ENCODE data around the gene MLIP. TPM values are rescaled to one million over a fixed set of nuclear protein-coding genes. Genes with fewer than 3 reads are reported as not detected.

The MLIP gene
- total and polyA plus RNA-seq, 4 experiments from 2014 or later, result not detected

- no peaks in the 10 kb centered on the region for H3K36me3 Mint-ChIP-seq
- ChIA-PET POLR2A (ENCODE audit: partially characterized antibody) (no interaction called here), CTCF (ENCODE audit: partially characterized antibody) (no interaction called here)
- peaks cover 0 to 4% (median 0%) of the 10 kb centered on the region in 8 donors for H3K9me3 Mint-ChIP-seq
- H3K4me1 ChIP-seq (ENCODE audit: insufficient read depth, low read length), result no peaks in the 10 kb centered on the region
- no peak overlapping the region for H3K27ac Mint-ChIP-seq
- H3K36me3 ChIP-seq (ENCODE audit: insufficient read depth, low read length), result no peaks in the 10 kb centered on the region
- H3K4me1 Mint-ChIP-seq, result no peaks in the 10 kb centered on the region
- H3K4me3 ChIP-seq (ENCODE audit: low read length in 2 of 2), result no peak overlapping the region
- H3K27me3 ChIP-seq (ENCODE audit: insufficient read depth, low read length), result no peaks in the 10 kb centered on the region
- H3K27ac ChIP-seq (ENCODE audit: low read depth, low read length), result no peak overlapping the region
- DNase-seq, result no peak
- no peak overlapping the region for H3K4me3 Mint-ChIP-seq
- intact Hi-C loops (cut with micrococcal nuclease), result no loop called here
- no peaks in the 10 kb centered on the region for H3K9me3 ChIP-seq (ENCODE audit: control insufficient read depth in 1 of 2, low read length in 2 of 2)
- H3K27me3 Mint-ChIP-seq, result no peaks in the 10 kb centered on the region
Measured at GRCh38 chr6:54255886-54256285, 144.6 kb downstream of the MLIP start.

- Mint-ChIP-seq H3K4me3 (no peak overlapping the region), H3K4me1 (no peaks in the 10 kb centered on the region), H3K9me3 (peaks cover 0 to 7% (median under 1%) of the 10 kb centered on the region in 8 donors), H3K36me3 (no peaks in the 10 kb centered on the region), H3K27me3 (no peaks in the 10 kb centered on the region), H3K27ac (no peak overlapping the region)
- no peak overlapping the region for H3K27ac ChIP-seq (ENCODE audit: low read depth, low read length)
- CTCF ChIA-PET (ENCODE audit: partially characterized antibody), result no interaction called here
- H3K9me3 ChIP-seq (ENCODE audit: control insufficient read depth in 1 of 2, low read length in 2 of 2), result no peaks in the 10 kb centered on the region
- no peaks in the 10 kb centered on the region for H3K4me1 ChIP-seq (ENCODE audit: insufficient read depth, low read length)
- H3K36me3 ChIP-seq (ENCODE audit: insufficient read depth, low read length), result no peaks in the 10 kb centered on the region
- DNase-seq, result no peak
- intact Hi-C loops (cut with micrococcal nuclease), result no loop called here
- H3K27me3 ChIP-seq (ENCODE audit: insufficient read depth, low read length), result no peaks in the 10 kb centered on the region
- no peak overlapping the region for H3K4me3 ChIP-seq (ENCODE audit: low read length in 2 of 2)
- POLR2A ChIA-PET (ENCODE audit: partially characterized antibody), result no interaction called here
Measured at GRCh38 chr6:54260025-54260424, 148.8 kb downstream of the MLIP start.

DNA sequence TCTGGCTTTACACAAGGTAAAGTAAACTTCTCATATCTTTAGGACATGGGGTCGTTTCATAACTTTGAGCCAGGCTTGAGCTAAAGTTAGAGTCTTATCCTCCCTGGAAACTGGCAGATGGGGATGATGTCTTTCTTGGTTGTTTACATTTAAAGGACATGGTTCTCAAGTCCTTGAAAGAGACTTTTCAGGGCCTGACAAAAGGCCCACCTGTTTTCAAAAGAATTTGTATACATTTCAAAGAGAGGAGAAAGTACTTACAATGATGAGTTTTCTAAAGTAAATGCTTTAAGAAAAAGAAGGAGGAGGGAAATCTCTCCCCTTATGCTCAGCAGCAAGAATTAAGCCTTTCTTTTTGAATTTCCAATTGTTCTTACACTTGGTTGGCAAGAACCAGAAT lies 151.3 kb downstream of the MLIP start:
- Mint-ChIP-seq H3K36me3 (no peaks in the 10 kb centered on the region), H3K27ac (no peak overlapping the region)
- intact Hi-C loops (cut with micrococcal nuclease), result no loop called here

GRCh38 chr6:54262971-54263370 lies 151.7 kb downstream of the MLIP start:
- intact Hi-C loops (cut with micrococcal nuclease), result no loop called here
- DNase-seq, result no peak
- Histone ChIP-seq H3K27ac (ENCODE audit: low read depth, low read length) (no peak overlapping the region), H3K4me1 (ENCODE audit: insufficient read depth, low read length) (no peaks in the 10 kb centered on the region), H3K4me3 (ENCODE audit: low read length in 2 of 2) (no peak overlapping the region), H3K27me3 (ENCODE audit: insufficient read depth, low read length) (no peaks in the 10 kb centered on the region), H3K9me3 (ENCODE audit: control insufficient read depth in 1 of 2, low read length in 2 of 2) (no peaks in the 10 kb centered on the region), H3K36me3 (ENCODE audit: insufficient read depth, low read length) (no peaks in the 10 kb centered on the region)
- Mint-ChIP-seq H3K9me3 (peaks cover 0 to 3% (median 0%) of the 10 kb centered on the region in 8 donors), H3K36me3 (no peaks in the 10 kb centered on the region), H3K27ac (no peak overlapping the region), H3K27me3 (no peaks in the 10 kb centered on the region), H3K4me1 (no peaks in the 10 kb centered on the region), H3K4me3 (no peak overlapping the region)
- ChIA-PET POLR2A (ENCODE audit: partially characterized antibody) (no interaction called here), CTCF (ENCODE audit: partially characterized antibody) (no interaction called here)

More for the DNA sequence above, 151.3 kb downstream of the MLIP start:
- Histone ChIP-seq H3K27ac (ENCODE audit: low read depth, low read length) (no peak overlapping the region), H3K36me3 (ENCODE audit: insufficient read depth, low read length) (no peaks in the 10 kb centered on the region), H3K27me3 (ENCODE audit: insufficient read depth, low read length) (no peaks in the 10 kb centered on the region), H3K9me3 (ENCODE audit: control insufficient read depth in 1 of 2, low read length in 2 of 2) (no peaks in the 10 kb centered on the region), H3K4me1 (ENCODE audit: insufficient read depth, low read length) (no peaks in the 10 kb centered on the region), H3K4me3 (ENCODE audit: low read length in 2 of 2) (no peak overlapping the region)
- ChIA-PET POLR2A (ENCODE audit: partially characterized antibody) (no interaction called here), CTCF (ENCODE audit: partially characterized antibody) (no interaction called here)
- no peak for DNase-seq
- Mint-ChIP-seq H3K27me3 (no peaks in the 10 kb centered on the region), H3K4me3 (no peak overlapping the region), H3K9me3 (peaks cover 0 to 3% (median 0%) of the 10 kb centered on the region in 8 donors), H3K4me1 (no peaks in the 10 kb centered on the region)

GRCh38 chr6:54264581-54265272 lies 153.5 kb downstream of the MLIP start:
- H3K4me1 Mint-ChIP-seq, result no peaks in the 10 kb centered on the region
- no peaks in the 10 kb centered on the region for H3K27me3 Mint-ChIP-seq
- Histone ChIP-seq H3K4me1 (ENCODE audit: insufficient read depth, low read length) (no peaks in the 10 kb centered on the region), H3K36me3 (ENCODE audit: insufficient read depth, low read length) (no peaks in the 10 kb centered on the region), H3K27me3 (ENCODE audit: insufficient read depth, low read length) (no peaks in the 10 kb centered on the region), H3K9me3 (ENCODE audit: control insufficient read depth in 1 of 2, low read length in 2 of 2) (no peaks in the 10 kb centered on the region), H3K4me3 (ENCODE audit: low read length in 2 of 2) (no peak overlapping the region), H3K27ac (ENCODE audit: low read depth, low read length) (no peak overlapping the region)
- DNase-seq, result no peak
- intact Hi-C loops (cut with micrococcal nuclease), result no loop called here
- no peak overlapping the region for H3K27ac Mint-ChIP-seq
- ChIA-PET CTCF (ENCODE audit: partially characterized antibody) (no interaction called here), POLR2A (ENCODE audit: partially characterized antibody) (no interaction called here)
- peaks cover 0 to 4% (median 0%) of the 10 kb centered on the region in 8 donors for H3K9me3 Mint-ChIP-seq
- H3K4me3 Mint-ChIP-seq, result no peak overlapping the region
- no peaks in the 10 kb centered on the region for H3K36me3 Mint-ChIP-seq

GRCh38 chr6:54266400-54266923 lies 155.2 kb downstream of the MLIP start:
- Histone ChIP-seq H3K27me3 (ENCODE audit: insufficient read depth, low read length) (no peaks in the 10 kb centered on the region), H3K9me3 (ENCODE audit: control insufficient read depth in 1 of 2, low read length in 2 of 2) (no peaks in the 10 kb centered on the region), H3K36me3 (ENCODE audit: insufficient read depth, low read length) (no peaks in the 10 kb centered on the region), H3K4me1 (ENCODE audit: insufficient read depth, low read length) (no peaks in the 10 kb centered on the region), H3K27ac (ENCODE audit: low read depth, low read length) (no peak overlapping the region), H3K4me3 (ENCODE audit: low read length in 2 of 2) (no peak overlapping the region)
- H3K4me3 Mint-ChIP-seq, result no peak overlapping the region
- no peaks in the 10 kb centered on the region for H3K4me1 Mint-ChIP-seq
- ChIA-PET CTCF (ENCODE audit: partially characterized antibody) (no interaction called here), POLR2A (ENCODE audit: partially characterized antibody) (no interaction called here)
- no peak overlapping the region for H3K27ac Mint-ChIP-seq
- intact Hi-C loops (cut with micrococcal nuclease), result no loop called here
- no peaks in the 10 kb centered on the region for H3K36me3 Mint-ChIP-seq
- H3K9me3 Mint-ChIP-seq, result peaks cover 0 to 5% (median 0%) of the 10 kb centered on the region in 8 donors
- H3K27me3 Mint-ChIP-seq, result no peaks in the 10 kb centered on the region
- DNase-seq, result peak in 1 of 5 donors; percentile 5

DNA sequence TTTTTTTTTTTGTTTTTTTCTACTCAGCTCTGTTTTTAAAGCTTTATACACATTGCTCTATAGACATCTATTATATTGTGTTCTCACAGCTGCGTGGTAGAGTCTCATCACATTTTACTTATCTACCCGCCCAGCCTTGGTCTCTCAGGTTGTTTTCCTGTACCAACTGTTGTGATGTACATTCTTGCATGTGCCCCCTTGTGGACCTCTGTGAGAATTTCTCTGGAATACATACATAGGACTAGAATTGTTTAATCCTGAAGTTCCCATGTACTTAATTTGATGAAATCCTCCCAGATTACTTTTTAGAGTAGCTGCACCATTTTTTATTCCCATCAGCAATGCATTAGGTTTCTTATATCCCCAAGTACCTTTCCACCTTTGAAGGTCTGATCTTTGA lies 156.6 kb downstream of the MLIP start:
- intact Hi-C loops (cut with micrococcal nuclease), result no loop called here

More for the DNA sequence above, 156.6 kb downstream of the MLIP start:
- peaks cover 0 to 6% (median 0%) of the 10 kb centered on the region in 8 donors for H3K9me3 Mint-ChIP-seq
- no peaks in the 10 kb centered on the region for H3K27me3 Mint-ChIP-seq
- no peak overlapping the region for H3K4me3 ChIP-seq (ENCODE audit: low read length in 2 of 2)
- no peaks in the 10 kb centered on the region for H3K36me3 ChIP-seq (ENCODE audit: insufficient read depth, low read length)
- H3K4me1 Mint-ChIP-seq, result no peaks in the 10 kb centered on the region
- no peak overlapping the region for H3K27ac Mint-ChIP-seq
- no peaks in the 10 kb centered on the region for H3K4me1 ChIP-seq (ENCODE audit: insufficient read depth, low read length)
- no peak for DNase-seq
- POLR2A ChIA-PET (ENCODE audit: partially characterized antibody), result no interaction called here
- CTCF ChIA-PET (ENCODE audit: partially characterized antibody), result no interaction called here
- H3K27ac ChIP-seq (ENCODE audit: low read depth, low read length), result no peak overlapping the region
- no peak overlapping the region for H3K4me3 Mint-ChIP-seq
- no peaks in the 10 kb centered on the region for H3K27me3 ChIP-seq (ENCODE audit: insufficient read depth, low read length)
- no peaks in the 10 kb centered on the region for H3K9me3 ChIP-seq (ENCODE audit: control insufficient read depth in 1 of 2, low read length in 2 of 2)
- H3K36me3 Mint-ChIP-seq, result no peaks in the 10 kb centered on the region

All from CD4-positive, alpha-beta memory T cell (primary cell).